Pancreas (tissue), 10 donors: ENCODE measurements around the gene CRYBG2. TPM values are rescaled to one million over a fixed set of nuclear protein-coding genes. Genes with fewer than 3 reads are reported as not detected.

Source experiments
- ATAC-seq, 4 donors: fragments of 200-7000 bp; cut with Tn5 transposase; one replicate each; pipeline versions ENCODE4 v1.8.0 to v1.9.1; 2020; ENCODE audit warnings: mild to moderate bottlenecking in 4 of 4, moderate library complexity in 4 of 4
- DNase-seq, 6 donors: peaks; one replicate each; pipeline ENCODE4 v3.0.0-alpha.2; 2020
- FAIRE-seq: peaks from 2 replicates; lab custom pipeline; 2012; peaks lifted over from hg19 to GRCh38; lab: Jason Lieb, UNC
- H3K27ac ChIP-seq, 4 donors: fragments of 200-600 bp; sonication (generic); 1 replicate in 3 of 4; 2 replicates in 1 of 4; pipeline versions ENCODE4 v1.5.0 to v1.8.0; 2020
- H3K27me3 ChIP-seq, 4 donors: fragments of 200-600 bp; one replicate each; pipeline ENCODE4 v1.8.0; 2021
- H3K36me3 ChIP-seq, 3 donors: fragments of 200-600 bp; sonication (generic) in 1 of 3; one replicate each; pipeline versions ENCODE4 v1.5.0 to v1.8.0; 2020 to 2021
- H3K4me1 ChIP-seq, 3 donors: fragments of 200-600 bp; one replicate each; pipeline ENCODE4 v1.8.0; 2021
- H3K4me3 ChIP-seq, 4 donors: fragments of 200-600 bp; sonication (generic) in 2 of 4; one replicate each; pipeline versions ENCODE4 v1.5.0 to v1.8.0; 2020 to 2021
- H3K9me3 ChIP-seq, 4 donors: fragments of 200-600 bp; one replicate each; pipeline ENCODE4 v1.8.0; 2021
- WGBS, 2 donors: extraction: QIAGEN DNeasy Blood & Tissue Kit; methylation state at CpG; one replicate each; pipeline ENCODE4 v1.1.7; 2013; 5-methylcytosine and 5-hydroxymethylcytosine counted together
- intact Hi-C, 3 donors: fragments of 100-400 bp; cut with DNase I; formaldehyde crosslinking; loops; one replicate each; pipeline versions ENCODE4 v1.11.1 to v1.14.2; 2022
- polyA plus RNA-seq, 2 donors: library from polyadenylated mRNA; stranded (reverse); fragments of 200-250 nt; gene quantifications; one replicate each; pipeline ENCODE4 v1.2.3, GENCODE V29; 2013
- total RNA-seq, 6 donors: library from RNA; stranded (reverse); fragmentation: NEBNext Ultra II Directional in 4 of 6; extraction: Animal tissue kit (Norgen Biotek cat#: 25700) in 4 of 6; gene quantifications; one replicate each; pipeline versions ENCODE4 v1.2.1 to v1.2.4, GENCODE V29; 2021 to 2023
- TF ChIP-seq, protein P1 (sequence below), 4 donors: fragments of 200-600 bp; sonication (generic) in 3 of 4; IDR thresholded peaks; one replicate each; pipeline versions ENCODE4 v1.5.0 to v1.8.0; 2021; ENCODE audit warnings: antibody characterized with exemption in 4 of 4
- donor health status: healthy with polysubstance abuse.
- donor health status: DM: no; HTN: no; CAD: no; lungs with moderate emphysema.
- donor health status: DM: no; HTN: no; CAD: no.
- donor health status: control.
- donor health status: control.
- donor health status: Bipolar disorder and iron deficiency.
- donor health status: DM: yes; HTN: yes; CAD: no.
- donor health status: DM: no; HTN: no; CAD: no.
- donor health status: DM: no; HTN: no; CAD: no.
- donor health status: DM: yes; HTN: yes; CAD: no.

Gene CRYBG2, protein sequence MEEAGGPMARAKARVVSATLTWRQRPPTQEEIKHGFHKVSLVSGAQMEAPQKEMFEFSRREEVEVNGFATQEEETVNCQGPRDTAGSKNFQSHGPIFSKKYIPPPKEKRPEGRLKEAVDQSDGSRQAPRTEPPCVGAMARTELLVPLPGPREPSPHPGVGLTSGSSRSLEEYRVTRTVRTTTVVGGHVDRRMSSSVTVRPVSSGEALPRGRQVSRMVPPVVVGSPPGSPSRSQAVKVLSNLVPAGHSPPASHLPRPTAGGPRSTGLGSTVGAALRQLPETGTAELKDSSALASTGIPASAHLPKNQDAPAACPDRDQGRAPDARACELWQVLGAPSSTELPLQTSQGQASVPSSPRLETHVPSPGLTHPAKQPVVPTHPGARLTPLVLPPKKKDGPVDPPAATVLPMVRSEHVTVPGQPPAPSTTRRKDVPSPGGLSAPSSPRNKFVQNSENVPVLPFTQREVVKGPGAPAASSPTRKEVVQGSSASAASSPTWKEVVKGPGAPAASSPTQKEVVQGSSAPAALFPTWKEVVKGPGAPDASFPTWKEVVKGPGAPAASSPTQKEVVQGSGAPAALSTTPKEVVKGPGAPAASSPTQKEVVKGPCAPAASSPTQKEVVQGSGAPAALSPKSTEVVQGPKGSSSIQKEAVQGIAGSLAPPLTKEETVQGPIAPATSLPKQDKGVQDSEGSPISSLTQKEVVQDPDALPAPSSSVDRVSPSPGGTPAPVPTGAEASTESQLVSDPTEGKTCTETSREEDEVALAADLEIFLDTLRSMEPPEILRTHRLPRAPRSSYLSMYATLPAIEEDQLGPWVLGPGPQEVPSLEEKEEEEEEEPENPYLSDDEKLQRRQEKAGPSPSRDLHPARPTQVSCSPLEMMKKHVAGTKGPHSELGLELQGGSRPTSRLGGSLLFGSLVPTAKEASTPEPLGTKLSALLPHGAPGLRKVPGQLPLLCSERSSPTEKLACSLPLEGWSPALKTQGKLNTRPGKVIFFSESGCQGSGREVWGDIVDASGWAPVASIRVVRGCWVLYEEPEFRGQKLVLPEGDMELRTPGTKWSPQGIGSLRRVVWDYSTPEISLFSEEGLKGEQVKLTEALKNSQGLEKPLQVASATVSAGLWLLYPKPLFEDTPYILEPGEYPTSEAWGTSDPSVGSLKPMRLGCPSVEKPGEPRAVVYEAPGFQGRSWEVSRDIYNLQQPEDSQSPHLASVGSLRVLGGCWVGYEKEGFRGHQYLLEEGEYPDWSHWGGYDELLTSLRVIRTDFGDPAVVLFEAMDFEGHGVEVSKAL (N-terminal part only)
- total RNA-seq (1 to 10 TPM in 1 of 6 donors, under 1 TPM in 5; 0.12 to 1.3 (median 0.38) TPM), polyA plus RNA-seq (1 to 10 TPM in 1 of 2 donors, under 1 TPM in 1; 0.73 to 2.0 TPM)

DNA sequence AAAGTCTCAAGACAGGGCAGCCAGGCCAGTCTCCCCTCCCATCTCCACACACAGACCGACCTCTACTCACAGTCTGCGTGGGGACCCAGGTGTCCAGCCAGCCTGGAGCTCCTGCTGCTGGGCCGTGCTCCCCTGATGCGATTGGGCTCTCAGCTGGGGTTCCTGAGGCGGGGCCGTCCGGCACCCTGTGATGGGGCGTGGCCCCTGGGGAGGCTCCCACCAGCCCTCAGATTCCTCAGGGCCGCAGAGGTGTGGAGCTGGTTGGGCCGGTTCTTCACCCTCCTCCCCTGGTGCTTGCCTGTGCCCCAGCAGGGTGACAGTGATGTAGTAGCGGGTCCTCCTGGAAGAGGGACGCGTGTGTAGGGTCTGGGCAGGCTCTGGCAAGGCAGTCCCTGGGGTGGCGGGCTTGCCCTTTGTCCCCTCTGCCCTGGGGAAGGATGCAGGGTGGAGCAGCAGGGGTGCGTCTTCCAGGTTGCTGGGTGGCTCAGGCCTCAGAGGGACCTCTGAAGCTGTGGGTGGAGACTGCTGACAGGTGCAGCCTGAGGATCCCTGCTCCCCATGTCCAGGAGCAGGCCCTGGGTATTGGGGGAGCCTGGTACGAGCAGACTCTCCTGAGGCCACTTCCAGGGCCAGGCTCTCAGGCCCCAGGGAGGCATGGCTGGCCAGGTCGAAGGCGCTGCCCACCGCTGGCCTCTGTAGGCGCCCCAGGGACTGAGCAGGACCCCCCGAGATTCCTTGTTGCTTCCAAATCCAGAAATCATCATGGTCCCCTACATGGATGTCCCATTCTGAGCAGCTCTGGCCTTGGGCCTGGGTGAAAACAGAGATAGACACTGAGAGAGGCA lies at the start of gene CRYBG2:
TSS of gene CRYBG2 (minus strand) at position 155 of the 845 bp plus-strand sequence. CDS start 7,473 bp downstream, outside the sequence.
- TF ChIP-seq, protein P1, sequence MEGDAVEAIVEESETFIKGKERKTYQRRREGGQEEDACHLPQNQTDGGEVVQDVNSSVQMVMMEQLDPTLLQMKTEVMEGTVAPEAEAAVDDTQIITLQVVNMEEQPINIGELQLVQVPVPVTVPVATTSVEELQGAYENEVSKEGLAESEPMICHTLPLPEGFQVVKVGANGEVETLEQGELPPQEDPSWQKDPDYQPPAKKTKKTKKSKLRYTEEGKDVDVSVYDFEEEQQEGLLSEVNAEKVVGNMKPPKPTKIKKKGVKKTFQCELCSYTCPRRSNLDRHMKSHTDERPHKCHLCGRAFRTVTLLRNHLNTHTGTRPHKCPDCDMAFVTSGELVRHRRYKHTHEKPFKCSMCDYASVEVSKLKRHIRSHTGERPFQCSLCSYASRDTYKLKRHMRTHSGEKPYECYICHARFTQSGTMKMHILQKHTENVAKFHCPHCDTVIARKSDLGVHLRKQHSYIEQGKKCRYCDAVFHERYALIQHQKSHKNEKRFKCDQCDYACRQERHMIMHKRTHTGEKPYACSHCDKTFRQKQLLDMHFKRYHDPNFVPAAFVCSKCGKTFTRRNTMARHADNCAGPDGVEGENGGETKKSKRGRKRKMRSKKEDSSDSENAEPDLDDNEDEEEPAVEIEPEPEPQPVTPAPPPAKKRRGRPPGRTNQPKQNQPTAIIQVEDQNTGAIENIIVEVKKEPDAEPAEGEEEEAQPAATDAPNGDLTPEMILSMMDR (IDR thresholded peaks at IDR 0.05) = no peak
- no peaks in the 10 kb centered on the region for H3K36me3 ChIP-seq
- no peaks in the 10 kb centered on the region for H3K9me3 ChIP-seq
- DNase-seq (peak in 5 of 6 donors; percentile 23 to 66 (median 41)), ATAC-seq (peak; percentile 44 to 84 (median 63)), FAIRE-seq (no peak)
- no peak within 1 kb of the TSS for H3K4me3 ChIP-seq
- 47 to 57% methylated on average over 20 to 21 of the region's 21 CpGs for WGBS, 2 donors
- intact Hi-C loops = no loop called here
- H3K27ac ChIP-seq = no peak within 1 kb of the TSS
- no peaks in the 10 kb centered on the region for H3K4me1 ChIP-seq
- H3K27me3 ChIP-seq = no peaks in the 10 kb centered on the region

DNA sequence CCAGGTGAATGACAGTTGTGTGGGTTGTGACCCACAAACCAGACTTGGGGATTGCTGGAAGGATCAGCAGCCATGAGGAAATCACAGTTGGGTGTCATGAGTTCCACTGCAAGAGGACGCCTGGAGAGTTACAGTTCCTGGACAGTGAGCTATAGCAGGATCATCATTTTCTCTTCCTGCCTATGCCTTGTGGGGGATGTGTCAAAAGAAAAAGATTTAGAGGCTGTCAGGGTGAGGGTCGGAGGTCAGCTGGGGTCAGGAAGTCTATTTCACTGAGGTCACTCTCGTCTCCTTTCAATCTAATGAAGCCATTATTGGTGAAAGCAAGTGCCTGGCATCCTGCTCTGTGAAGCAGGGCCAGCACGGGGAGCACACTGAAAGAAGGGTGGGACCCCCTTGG lies 49.7 kb upstream of the CRYBG2 start:
- Histone ChIP-seq H3K4me1 (no peaks in the 10 kb centered on the region), H3K27me3 (no peaks in the 10 kb centered on the region), H3K27ac (no peak overlapping the region), H3K4me3 (no peak overlapping the region), H3K9me3 (no peaks in the 10 kb centered on the region), H3K36me3 (no peaks in the 10 kb centered on the region)
- TF ChIP-seq, protein P1 (IDR thresholded peaks at IDR 0.05) = no peak
- intact Hi-C loops = no loop called here
- FAIRE-seq = no peak
- DNase-seq = no peak
- no peak for ATAC-seq
- 14 to 17% methylated on average over 4 of the region's 4 CpGs for WGBS, 2 donors

DNA sequence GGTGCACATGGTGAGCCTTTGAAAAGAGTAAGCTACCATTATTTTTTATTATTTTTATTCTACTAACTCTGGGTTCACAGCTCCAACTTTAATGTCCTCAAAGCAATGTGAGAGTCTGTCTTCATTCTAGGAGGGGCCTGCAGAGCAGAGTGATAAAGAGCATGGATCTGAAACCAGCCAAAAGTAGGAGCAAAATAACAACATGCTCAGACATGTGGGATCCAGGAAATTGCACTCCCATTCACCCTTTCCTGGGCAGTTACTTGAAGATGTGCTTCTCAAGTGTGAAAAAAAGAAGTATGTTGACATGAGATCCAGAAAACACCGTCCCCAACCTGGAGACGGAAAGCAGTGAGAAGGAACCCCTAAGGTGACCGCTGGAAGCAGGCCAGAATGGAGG lies 48.0 kb upstream of the CRYBG2 start:
- no peak for ATAC-seq
- Histone ChIP-seq H3K36me3 (no peaks in the 10 kb centered on the region), H3K9me3 (no peaks in the 10 kb centered on the region), H3K27me3 (no peaks in the 10 kb centered on the region), H3K4me1 (no peaks in the 10 kb centered on the region), H3K4me3 (no peak overlapping the region), H3K27ac (no peak overlapping the region)
- DNase-seq = no peak
- FAIRE-seq = no peak
- 54 to 58% methylated on average over 3 of the region's 3 CpGs for WGBS, 2 donors
- TF ChIP-seq, protein P1 (IDR thresholded peaks at IDR 0.05) = no peak
- intact Hi-C loops = no loop called here

DNA sequence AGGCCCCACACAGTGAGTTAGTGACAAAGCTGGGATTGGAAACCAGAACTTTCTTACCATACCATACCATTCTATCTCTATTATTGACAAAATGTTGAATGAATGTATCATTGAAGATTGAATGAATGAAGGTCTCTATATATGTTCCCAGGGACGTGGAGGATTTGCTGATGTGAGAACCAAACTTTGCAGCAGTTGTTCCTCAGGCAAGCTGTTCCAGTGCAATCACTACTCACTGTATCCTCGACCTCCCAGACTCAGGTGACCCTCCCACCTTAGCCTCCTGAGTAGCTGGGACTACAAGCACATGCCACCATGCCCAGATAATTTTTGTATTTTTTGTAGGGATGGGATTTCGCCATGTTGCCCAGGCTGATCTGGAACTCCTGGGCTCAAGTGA lies 45.1 kb upstream of the CRYBG2 start:
- intact Hi-C loops = no loop called here
- Histone ChIP-seq H3K4me3 (no peak overlapping the region), H3K27me3 (no peaks in the 10 kb centered on the region), H3K27ac (no peak overlapping the region), H3K4me1 (no peaks in the 10 kb centered on the region), H3K36me3 (no peaks in the 10 kb centered on the region), H3K9me3 (no peaks in the 10 kb centered on the region)
- TF ChIP-seq, protein P1 (IDR thresholded peaks at IDR 0.05) = no peak
- FAIRE-seq = no peak
- DNase-seq = no peak
- no peak for ATAC-seq
- 69 to 71% methylated on average over 3 of the region's 3 CpGs for WGBS, 2 donors
